ENCODE measurements around the gene CEP57. TPM values are rescaled to one million over a fixed set of nuclear protein-coding genes. Genes with fewer than 3 reads are reported as not detected.

The CEP57 gene
- total RNA-seq, 1 donor from 2014 or later, result 88.3 TPM

Other genes with a start within 250 kb of the CEP57 start
- 46.6 and 49.7 TPM in 2 replicates for gene FAM76B, start 716 bp upstream of the CEP57 start, total RNA-seq
- 41.7 and 45.4 TPM in 2 replicates for gene MTMR2, start 133.6 kb downstream of the CEP57 start, total RNA-seq